Measurements from ENCODE around the gene MED10. TPM values are rescaled to one million over a fixed set of nuclear protein-coding genes. Genes with fewer than 3 reads are reported as not detected.
A peak's percentile ranks its signal among the peaks of the same experiment; 100 is the strongest.

MED10 gene
- polyA plus RNA-seq, 6 donors from 2014 or later, result 99.9 to 134 (median 112) TPM

- H3K27ac Mint-ChIP-seq, result no peak overlapping the region
- no peak overlapping the region for H3K4me3 Mint-ChIP-seq
- no peaks in the 10 kb centered on the region for H3K36me3 Mint-ChIP-seq
- peaks cover 0 to 1% (median 0%) of the 10 kb centered on the region in 7 donors for H3K9me3 Mint-ChIP-seq
- DNase-seq (no peak), ATAC-seq (ENCODE audit: low read depth in 2 of 2) (no peak)
- no peaks in the 10 kb centered on the region for H3K27me3 Mint-ChIP-seq
- no peaks in the 10 kb centered on the region for H3K4me1 Mint-ChIP-seq
These were observed 30.7 kb downstream of the MED10 start for GRCh38 chr5:6347673-6348072.

- ATAC-seq (ENCODE audit: low read depth in 2 of 2) (no peak), DNase-seq (no peak)
- Mint-ChIP-seq H3K27ac (no peak overlapping the region), H3K4me1 (no peaks in the 10 kb centered on the region), H3K27me3 (no peaks in the 10 kb centered on the region), H3K36me3 (no peaks in the 10 kb centered on the region), H3K4me3 (no peak overlapping the region), H3K9me3 (peaks cover 0 to 1% (median 0%) of the 10 kb centered on the region in 7 donors)
These were observed 31.2 kb downstream of the MED10 start for GRCh38 chr5:6347165-6347564.

GRCh38 chr5:6344593-6344989 lies 33.8 kb downstream of the MED10 start:
- H3K27ac Mint-ChIP-seq, result no peak overlapping the region
- no peaks in the 10 kb centered on the region for H3K27me3 Mint-ChIP-seq
- H3K4me3 Mint-ChIP-seq, result no peak overlapping the region
- H3K4me1 Mint-ChIP-seq, result no peaks in the 10 kb centered on the region
- H3K9me3 Mint-ChIP-seq, result peaks cover 0 to 1% (median 0%) of the 10 kb centered on the region in 7 donors
- H3K36me3 Mint-ChIP-seq, result no peaks in the 10 kb centered on the region
- ATAC-seq (ENCODE audit: low read depth in 2 of 2) (no peak), DNase-seq (no peak)

DNA sequence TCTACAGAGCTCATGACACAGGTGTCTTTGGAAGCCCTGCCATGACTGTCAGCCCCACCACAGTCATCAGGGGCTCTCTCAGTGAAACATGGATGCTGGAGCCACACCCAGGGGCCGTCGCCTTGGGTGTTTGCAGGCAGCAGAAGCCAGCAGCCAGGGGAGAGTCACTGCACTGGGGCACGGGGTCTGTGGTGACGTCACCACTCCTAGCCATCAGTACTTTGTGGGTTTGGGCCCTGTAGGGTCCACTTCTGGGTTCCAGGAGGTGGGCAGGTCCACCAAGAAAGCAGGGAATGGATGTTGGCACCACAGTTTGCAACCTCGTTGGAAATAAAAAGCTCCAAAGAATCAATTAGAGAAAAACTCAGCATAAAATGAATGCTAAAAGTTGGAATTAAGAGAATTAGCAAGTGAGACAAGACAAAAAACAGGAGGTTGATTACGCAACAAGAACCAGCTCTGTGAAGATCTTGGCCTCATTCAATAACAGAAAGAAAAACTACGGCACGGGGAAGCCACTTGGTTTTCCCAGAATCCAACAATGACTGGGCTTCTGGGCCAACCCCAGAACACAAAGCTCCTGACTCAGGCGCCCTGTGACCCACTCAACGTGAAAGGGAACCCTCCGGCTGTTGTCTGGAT lies 34.3 kb downstream of the MED10 start:
- ATAC-seq (ENCODE audit: low read depth in 2 of 2), result no peak
- Mint-ChIP-seq H3K27ac (no peak overlapping the region), H3K36me3 (no peaks in the 10 kb centered on the region), H3K9me3 (peaks cover 0 to 1% (median 0%) of the 10 kb centered on the region in 7 donors), H3K27me3 (no peaks in the 10 kb centered on the region), H3K4me3 (peak overlapping the region in 1 of 8 donors; percentile 6), H3K4me1 (no peaks in the 10 kb centered on the region)
- no peak for DNase-seq

DNA sequence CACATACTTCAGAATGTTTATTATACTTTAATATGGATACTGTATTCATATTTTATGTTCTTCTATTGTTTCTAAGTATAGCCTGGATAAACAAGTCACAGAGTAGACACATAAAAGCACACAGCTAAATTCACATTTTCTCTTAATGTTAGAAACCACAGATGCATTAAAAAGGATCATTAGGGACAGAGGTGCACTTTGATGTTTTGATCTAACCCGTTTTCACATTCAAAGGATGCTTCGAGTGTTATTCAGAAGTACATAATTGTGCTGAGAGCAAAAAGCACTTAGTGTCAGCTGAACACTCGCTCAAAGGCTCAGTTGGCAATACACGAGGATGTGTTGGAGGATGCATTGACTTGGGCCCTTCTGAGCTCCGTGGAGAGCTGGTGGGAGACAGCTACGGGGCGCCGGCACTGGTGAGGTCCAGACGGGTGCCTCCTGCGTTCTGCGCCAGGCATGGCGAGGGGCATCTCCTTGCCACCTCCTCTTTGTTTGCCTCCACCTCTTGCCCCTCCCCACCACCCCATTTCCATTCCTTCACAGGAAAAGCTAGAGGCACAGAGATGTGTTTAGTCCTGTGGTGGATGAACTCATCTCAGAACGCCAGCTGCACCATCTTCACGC lies 35.5 kb downstream of the MED10 start:
- no peaks in the 10 kb centered on the region for H3K27me3 Mint-ChIP-seq
- no peaks in the 10 kb centered on the region for H3K4me1 Mint-ChIP-seq

DNA sequence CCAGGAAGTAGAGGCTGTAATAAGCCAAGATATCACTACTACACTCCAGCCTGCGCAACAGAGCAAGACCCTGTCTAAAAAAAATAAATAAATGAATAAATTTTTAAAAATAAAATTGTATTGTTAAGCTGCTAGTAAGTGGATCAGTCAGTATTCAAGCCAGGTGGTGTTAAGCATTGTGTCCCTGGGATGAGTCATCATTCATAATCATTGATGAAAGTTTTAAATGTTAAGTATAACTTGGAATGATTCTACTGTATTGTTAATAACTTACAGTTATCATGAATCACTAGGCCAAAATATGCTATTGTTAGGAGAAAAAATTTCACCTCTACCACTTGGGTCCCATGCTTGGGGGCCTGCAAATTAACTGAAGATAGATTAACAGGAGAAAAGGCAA lies 38.2 kb downstream of the MED10 start:
- Mint-ChIP-seq H3K4me1 (no peaks in the 10 kb centered on the region), H3K36me3 (no peaks in the 10 kb centered on the region), H3K27ac (no peak overlapping the region), H3K4me3 (no peak overlapping the region), H3K27me3 (no peaks in the 10 kb centered on the region), H3K9me3 (no peaks in the 10 kb centered on the region)
- ATAC-seq (ENCODE audit: low read depth in 2 of 2) (no peak), DNase-seq (no peak)

More for the DNA sequence above, 35.5 kb downstream of the MED10 start:
- Mint-ChIP-seq H3K36me3 (no peaks in the 10 kb centered on the region), H3K4me3 (no peak overlapping the region), H3K9me3 (no peaks in the 10 kb centered on the region), H3K27ac (no peak overlapping the region)
- DNase-seq (no peak), ATAC-seq (ENCODE audit: low read depth in 2 of 2) (no peak)

- peaks cover 8% of the 10 kb centered on the region in 2 donors for H3K36me3 Mint-ChIP-seq
- H3K27me3 Mint-ChIP-seq, result no peaks in the 10 kb centered on the region
- no peak for DNase-seq
These were observed 39.5 kb downstream of the MED10 start for GRCh38 chr5:6338871-6339270.

GRCh38 chr5:6338135-6338534 lies 40.2 kb downstream of the MED10 start:
- H3K36me3 Mint-ChIP-seq, result peaks cover 15 to 16% of the 10 kb centered on the region in 2 donors
- H3K4me1 Mint-ChIP-seq, result no peaks in the 10 kb centered on the region
- DNase-seq, result no peak
- no peaks in the 10 kb centered on the region for H3K9me3 Mint-ChIP-seq
- H3K27me3 Mint-ChIP-seq, result no peaks in the 10 kb centered on the region
- ATAC-seq (ENCODE audit: low read depth in 2 of 2), result no peak
- H3K4me3 Mint-ChIP-seq, result no peak overlapping the region
- H3K27ac Mint-ChIP-seq, result no peak overlapping the region

More at GRCh38 chr5:6338871-6339270, 39.5 kb downstream of the MED10 start:
- Mint-ChIP-seq H3K4me3 (no peak overlapping the region), H3K27ac (no peak overlapping the region), H3K4me1 (no peaks in the 10 kb centered on the region), H3K9me3 (no peaks in the 10 kb centered on the region)
- no peak for ATAC-seq (ENCODE audit: low read depth in 2 of 2)

GRCh38 chr5:6333182-6333905 lies 45.0 kb downstream of the MED10 start:
- Mint-ChIP-seq H3K4me1 (no peaks in the 10 kb centered on the region), H3K27ac (peak overlapping the region in 1 of 6 donors; percentile 55), H3K4me3 (no peak overlapping the region), H3K36me3 (peaks cover 40 to 52% of the 10 kb centered on the region in 2 donors), H3K9me3 (peaks cover 12 to 30% (median 20%) of the 10 kb centered on the region in 7 donors), H3K27me3 (no peaks in the 10 kb centered on the region)
- ATAC-seq (ENCODE audit: low read depth in 2 of 2) (no peak), DNase-seq (no peak)

GRCh38 chr5:6328173-6328572 lies 50.2 kb downstream of the MED10 start:
- no peaks in the 10 kb centered on the region for H3K4me1 Mint-ChIP-seq
- DNase-seq, result no peak
- H3K27me3 Mint-ChIP-seq, result peaks cover 0 to 4% (median 0%) of the 10 kb centered on the region in 3 donors
- peaks cover 31 to 39% of the 10 kb centered on the region in 2 donors for H3K36me3 Mint-ChIP-seq
- peak overlapping the region in 1 of 6 donors; percentile 47 for H3K27ac Mint-ChIP-seq
- ATAC-seq (ENCODE audit: low read depth in 2 of 2), result no peak
- no peak overlapping the region for H3K4me3 Mint-ChIP-seq
- peaks cover 14 to 32% (median 22%) of the 10 kb centered on the region in 7 donors for H3K9me3 Mint-ChIP-seq

GRCh38 chr5:6326776-6327175 lies 51.6 kb downstream of the MED10 start:
- Mint-ChIP-seq H3K27ac (no peak overlapping the region), H3K9me3 (peaks cover 14 to 35% (median 21%) of the 10 kb centered on the region in 7 donors), H3K4me3 (no peak overlapping the region), H3K4me1 (no peaks in the 10 kb centered on the region), H3K36me3 (peaks cover 24 to 31% of the 10 kb centered on the region in 2 donors), H3K27me3 (peaks cover 0 to 4% (median 0%) of the 10 kb centered on the region in 3 donors)
- ATAC-seq (ENCODE audit: low read depth in 2 of 2) (no peak), DNase-seq (no peak)

DNA sequence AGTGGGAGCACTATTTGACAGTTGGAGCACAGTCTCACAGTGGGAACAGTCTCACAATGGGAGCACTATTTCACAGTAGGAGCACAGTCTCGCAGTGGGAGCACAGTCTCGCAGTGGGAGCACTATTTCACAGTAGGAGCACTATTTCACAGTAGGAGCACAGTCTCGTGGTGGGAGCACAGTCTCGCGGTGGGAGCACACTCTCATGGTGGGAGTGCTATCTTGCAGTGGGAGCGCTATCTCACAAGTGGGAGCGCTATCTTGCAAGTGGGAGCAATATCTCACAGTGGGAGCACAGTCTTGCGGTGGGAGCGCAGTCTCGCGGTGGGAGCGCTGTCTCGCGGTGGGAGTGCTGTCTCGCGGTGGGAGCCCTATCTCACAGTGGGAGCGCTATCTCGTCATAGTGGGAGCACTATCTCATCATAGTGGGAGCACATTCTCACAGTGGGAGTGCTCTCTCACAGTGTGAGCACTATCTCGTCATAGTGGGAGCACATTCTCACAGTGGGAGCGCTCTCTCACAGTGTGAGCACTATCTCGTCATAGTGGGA lies 56.1 kb downstream of the MED10 start:
- H3K9me3 Mint-ChIP-seq, result peaks cover 5 to 19% (median 7%) of the 10 kb centered on the region in 7 donors
- ATAC-seq (ENCODE audit: low read depth in 2 of 2), result no peak
- no peak for DNase-seq
- H3K27me3 Mint-ChIP-seq, result peaks cover 0 to 4% (median 0%) of the 10 kb centered on the region in 3 donors
- H3K4me3 Mint-ChIP-seq, result no peak overlapping the region
- H3K27ac Mint-ChIP-seq, result peak overlapping the region in 1 of 6 donors; percentile 71
- no peaks in the 10 kb centered on the region for H3K4me1 Mint-ChIP-seq
- peaks cover 9 to 11% of the 10 kb centered on the region in 2 donors for H3K36me3 Mint-ChIP-seq

All from naive B cell (primary cell).